Measurements from ENCODE around the gene SERGEF.

DNA sequence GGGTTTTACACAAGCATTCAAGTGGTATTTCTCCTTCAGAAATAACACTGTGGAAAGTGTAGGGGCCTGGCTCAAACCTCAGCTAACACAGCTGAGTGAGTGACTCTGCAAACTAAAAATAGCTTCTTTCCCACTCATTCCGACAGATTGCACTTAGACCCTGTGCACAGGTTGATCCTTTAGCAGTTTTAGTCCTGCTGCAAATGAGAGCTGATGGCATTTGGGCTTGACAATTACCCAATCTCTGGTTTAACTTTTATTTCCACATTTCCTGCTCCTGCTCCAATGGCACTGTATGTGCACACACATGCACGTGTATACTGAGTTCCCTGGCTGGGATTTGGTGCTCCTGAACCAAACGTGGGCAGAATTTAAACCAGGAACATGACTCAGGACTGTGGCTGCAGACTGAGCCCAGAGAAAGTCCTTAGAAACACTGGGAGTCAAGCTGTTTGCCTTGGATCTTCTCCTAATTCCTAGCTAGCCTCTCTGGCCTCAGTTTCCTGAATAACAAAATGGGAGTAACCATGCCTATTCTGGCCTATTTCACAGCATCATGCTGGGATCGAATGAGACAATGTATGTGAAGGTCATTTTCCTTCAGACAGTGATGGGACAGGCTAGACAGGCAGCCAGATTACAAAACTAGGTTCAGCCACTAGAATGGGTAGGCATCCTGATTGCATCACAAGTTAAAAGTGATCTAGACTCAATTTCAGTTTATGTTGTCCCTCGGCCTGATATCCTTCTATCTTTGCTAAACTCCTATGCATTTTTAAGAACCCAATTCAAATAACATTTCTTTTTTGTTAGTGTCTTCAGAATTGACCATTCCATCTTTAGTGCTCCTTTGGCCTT lies 58.2 kb downstream of the SERGEF start:
- TF ChIP-seq CTCF (IDR thresholded peaks at IDR 0.05) (no peak), POLR2A (IDR thresholded peaks at IDR 0.05) (no peak), EP300 (IDR thresholded peaks at IDR 0.05) (no peak)

Measured in tibial nerve (tissue), 4 donors.